Measurements from ENCODE around the gene IL21R. TPM values are rescaled to one million over a fixed set of nuclear protein-coding genes. Genes with fewer than 3 reads are reported as not detected.

Gene IL21R
- total RNA-seq, 1 donor from 2014 or later: 0.52 TPM

- Histone ChIP-seq H3K27ac (ENCODE audit: low read depth, low read length) (no peak overlapping the region), H3K27me3 (ENCODE audit: control insufficient read depth in 3 of 3, insufficient read depth in 3 of 3, low read length in 3 of 3) (no peaks in the 10 kb centered on the region), H3K9ac (ENCODE audit: low read depth in 1 of 3, low read length in 3 of 3) (no peak overlapping the region), H3K36me3 (ENCODE audit: control insufficient read depth in 3 of 3, insufficient read depth in 3 of 3, low read length in 3 of 3) (no peaks in the 10 kb centered on the region), H3K4me3 (ENCODE audit: low read length in 3 of 3) (no peak overlapping the region), H3K4me1 (ENCODE audit: control insufficient read depth in 3 of 3, insufficient read depth in 3 of 3, low read length in 3 of 3) (peaks cover 0 to 6% (median 5%) of the 10 kb centered on the region in 3 donors), H3K9me3 (ENCODE audit: control insufficient read depth in 3 of 3, low read length in 3 of 3) (no peaks in the 10 kb centered on the region)
Measured at GRCh38 chr16:27374221-27374803, 27.7 kb upstream of the IL21R start.

- no peak overlapping the region for H3K9ac ChIP-seq (ENCODE audit: low read depth in 1 of 3, low read length in 3 of 3)
- peak overlapping the region in 1 of 3 donors; percentile 20 for H3K4me3 ChIP-seq (ENCODE audit: low read length in 3 of 3)
- peaks cover 0 to 3% (median 0%) of the 10 kb centered on the region in 3 donors for H3K27me3 ChIP-seq (ENCODE audit: control insufficient read depth in 3 of 3, insufficient read depth in 3 of 3, low read length in 3 of 3)
- no peak overlapping the region for H3K27ac ChIP-seq (ENCODE audit: low read depth, low read length)
- no peaks in the 10 kb centered on the region for H3K9me3 ChIP-seq (ENCODE audit: control insufficient read depth in 3 of 3, low read length in 3 of 3)
- peaks cover 0 to 6% (median 5%) of the 10 kb centered on the region in 3 donors for H3K4me1 ChIP-seq (ENCODE audit: control insufficient read depth in 3 of 3, insufficient read depth in 3 of 3, low read length in 3 of 3)
- H3K36me3 ChIP-seq (ENCODE audit: control insufficient read depth in 3 of 3, insufficient read depth in 3 of 3, low read length in 3 of 3): no peaks in the 10 kb centered on the region
Measured at GRCh38 chr16:27374804-27375425, 27.1 kb upstream of the IL21R start.

GRCh38 chr16:27377666-27378485 is 24.1 kb upstream of the IL21R start:
- H3K9me3 ChIP-seq (ENCODE audit: control insufficient read depth in 3 of 3, low read length in 3 of 3): no peaks in the 10 kb centered on the region
- H3K9ac ChIP-seq (ENCODE audit: low read depth in 1 of 3, low read length in 3 of 3): no peak overlapping the region
- no peak overlapping the region for H3K4me3 ChIP-seq (ENCODE audit: low read length in 3 of 3)
- no peaks in the 10 kb centered on the region for H3K36me3 ChIP-seq (ENCODE audit: control insufficient read depth in 3 of 3, insufficient read depth in 3 of 3, low read length in 3 of 3)
- H3K4me1 ChIP-seq (ENCODE audit: control insufficient read depth in 3 of 3, insufficient read depth in 3 of 3, low read length in 3 of 3): peaks cover 0 to 6% (median 5%) of the 10 kb centered on the region in 3 donors
- peaks cover 0 to 7% (median 5%) of the 10 kb centered on the region in 3 donors for H3K27me3 ChIP-seq (ENCODE audit: control insufficient read depth in 3 of 3, insufficient read depth in 3 of 3, low read length in 3 of 3)
- no peak overlapping the region for H3K27ac ChIP-seq (ENCODE audit: low read depth, low read length)

DNA sequence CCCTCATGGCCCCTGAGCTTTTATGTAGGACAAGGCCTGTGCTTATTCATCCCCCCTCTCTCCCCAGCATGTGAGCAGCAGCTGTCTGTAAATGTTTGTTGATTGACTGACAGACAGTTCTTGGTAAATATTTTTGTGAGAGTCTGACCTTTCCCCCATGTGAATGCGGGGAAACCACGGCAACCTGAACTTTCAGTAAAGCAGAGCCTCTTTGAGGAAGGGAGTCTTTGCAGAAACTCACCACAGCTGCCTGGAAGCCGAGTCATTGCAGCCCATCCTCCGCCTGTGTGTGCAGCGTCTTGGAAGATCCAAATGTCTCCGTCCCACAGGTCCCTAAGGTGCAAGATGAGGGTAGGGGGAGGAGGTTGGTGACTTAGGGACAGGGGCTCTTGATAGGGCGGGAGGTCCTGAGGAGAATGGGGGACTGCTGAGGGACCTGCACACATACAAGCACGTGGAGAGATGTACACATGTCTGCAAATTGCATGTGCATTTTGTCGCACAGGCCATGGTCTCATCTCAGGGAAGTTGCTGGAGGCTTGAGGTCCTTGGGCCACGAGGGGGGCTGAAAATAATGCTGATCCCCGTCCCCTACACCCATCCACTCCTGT is 23.0 kb upstream of the IL21R start:
- Histone ChIP-seq H3K9ac (ENCODE audit: low read depth in 1 of 3, low read length in 3 of 3) (no peak overlapping the region), H3K36me3 (ENCODE audit: control insufficient read depth in 3 of 3, insufficient read depth in 3 of 3, low read length in 3 of 3) (no peaks in the 10 kb centered on the region), H3K9me3 (ENCODE audit: control insufficient read depth in 3 of 3, low read length in 3 of 3) (peaks cover 0 to 2% (median 0%) of the 10 kb centered on the region in 3 donors), H3K4me3 (ENCODE audit: low read length in 3 of 3) (no peak overlapping the region), H3K27me3 (ENCODE audit: control insufficient read depth in 3 of 3, insufficient read depth in 3 of 3, low read length in 3 of 3) (peaks cover 0 to 7% (median 6%) of the 10 kb centered on the region in 3 donors), H3K27ac (ENCODE audit: low read depth, low read length) (no peak overlapping the region), H3K4me1 (ENCODE audit: control insufficient read depth in 3 of 3, insufficient read depth in 3 of 3, low read length in 3 of 3) (peaks cover 0 to 6% (median 5%) of the 10 kb centered on the region in 3 donors)

GRCh38 chr16:27379919-27380318 is 22.1 kb upstream of the IL21R start:
- Histone ChIP-seq H3K9ac (ENCODE audit: low read depth in 1 of 3, low read length in 3 of 3) (no peak overlapping the region), H3K9me3 (ENCODE audit: control insufficient read depth in 3 of 3, low read length in 3 of 3) (peaks cover 0 to 4% (median 0%) of the 10 kb centered on the region in 3 donors), H3K36me3 (ENCODE audit: control insufficient read depth in 3 of 3, insufficient read depth in 3 of 3, low read length in 3 of 3) (no peaks in the 10 kb centered on the region), H3K27ac (ENCODE audit: low read depth, low read length) (no peak overlapping the region), H3K27me3 (ENCODE audit: control insufficient read depth in 3 of 3, insufficient read depth in 3 of 3, low read length in 3 of 3) (peaks cover 0 to 7% (median 6%) of the 10 kb centered on the region in 3 donors), H3K4me1 (ENCODE audit: control insufficient read depth in 3 of 3, insufficient read depth in 3 of 3, low read length in 3 of 3) (peaks cover 0 to 3% (median 2%) of the 10 kb centered on the region in 3 donors), H3K4me3 (ENCODE audit: low read length in 3 of 3) (no peak overlapping the region)

DNA sequence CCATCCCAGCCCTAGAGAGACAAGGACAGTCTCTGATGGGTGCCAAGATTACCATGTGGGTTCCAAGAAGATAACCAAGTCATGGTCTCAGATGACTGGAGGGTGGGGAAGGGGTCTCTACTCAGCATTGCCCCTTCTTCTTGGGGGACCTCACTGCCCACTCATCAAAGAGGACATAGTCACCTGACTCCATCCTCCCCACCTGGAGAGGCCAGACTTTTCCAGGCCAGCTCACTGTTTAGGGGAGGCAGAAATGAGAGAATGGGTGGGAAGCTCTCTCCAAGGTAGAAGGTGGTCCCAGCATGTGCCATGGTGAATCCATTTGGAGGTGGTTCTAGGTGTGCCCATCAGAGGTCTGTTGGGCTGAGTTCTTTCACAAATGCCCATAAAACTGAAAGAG is 20.7 kb upstream of the IL21R start:
- Histone ChIP-seq H3K27me3 (ENCODE audit: control insufficient read depth in 3 of 3, insufficient read depth in 3 of 3, low read length in 3 of 3) (peaks cover 0 to 7% (median 6%) of the 10 kb centered on the region in 3 donors), H3K36me3 (ENCODE audit: control insufficient read depth in 3 of 3, insufficient read depth in 3 of 3, low read length in 3 of 3) (no peaks in the 10 kb centered on the region), H3K4me3 (ENCODE audit: low read length in 3 of 3) (no peak overlapping the region), H3K9ac (ENCODE audit: low read depth in 1 of 3, low read length in 3 of 3) (no peak overlapping the region), H3K27ac (ENCODE audit: low read depth, low read length) (no peak overlapping the region), H3K9me3 (ENCODE audit: control insufficient read depth in 3 of 3, low read length in 3 of 3) (peaks cover 0 to 4% (median 0%) of the 10 kb centered on the region in 3 donors), H3K4me1 (ENCODE audit: control insufficient read depth in 3 of 3, insufficient read depth in 3 of 3, low read length in 3 of 3) (no peaks in the 10 kb centered on the region)

GRCh38 chr16:27381974-27382855 is 19.8 kb upstream of the IL21R start:
- Histone ChIP-seq H3K4me1 (ENCODE audit: control insufficient read depth in 3 of 3, insufficient read depth in 3 of 3, low read length in 3 of 3) (no peaks in the 10 kb centered on the region), H3K27ac (ENCODE audit: low read depth, low read length) (no peak overlapping the region)

GRCh38 chr16:27383556-27384243 is 18.3 kb upstream of the IL21R start:
- Histone ChIP-seq H3K4me1 (ENCODE audit: control insufficient read depth in 3 of 3, insufficient read depth in 3 of 3, low read length in 3 of 3) (no peaks in the 10 kb centered on the region), H3K27ac (ENCODE audit: low read depth, low read length) (no peak overlapping the region), H3K36me3 (ENCODE audit: control insufficient read depth in 3 of 3, insufficient read depth in 3 of 3, low read length in 3 of 3) (no peaks in the 10 kb centered on the region), H3K9ac (ENCODE audit: low read depth in 1 of 3, low read length in 3 of 3) (no peak overlapping the region), H3K9me3 (ENCODE audit: control insufficient read depth in 3 of 3, low read length in 3 of 3) (peaks cover 0 to 4% (median 0%) of the 10 kb centered on the region in 3 donors), H3K27me3 (ENCODE audit: control insufficient read depth in 3 of 3, insufficient read depth in 3 of 3, low read length in 3 of 3) (peaks cover 0 to 7% (median 6%) of the 10 kb centered on the region in 3 donors), H3K4me3 (ENCODE audit: low read length in 3 of 3) (no peak overlapping the region)

More at GRCh38 chr16:27381974-27382855, 19.8 kb upstream of the IL21R start:
- peaks cover 0 to 4% (median 0%) of the 10 kb centered on the region in 3 donors for H3K9me3 ChIP-seq (ENCODE audit: control insufficient read depth in 3 of 3, low read length in 3 of 3)
- peaks cover 0 to 7% (median 6%) of the 10 kb centered on the region in 3 donors for H3K27me3 ChIP-seq (ENCODE audit: control insufficient read depth in 3 of 3, insufficient read depth in 3 of 3, low read length in 3 of 3)
- no peak overlapping the region for H3K4me3 ChIP-seq (ENCODE audit: low read length in 3 of 3)
- H3K9ac ChIP-seq (ENCODE audit: low read depth in 1 of 3, low read length in 3 of 3): no peak overlapping the region
- H3K36me3 ChIP-seq (ENCODE audit: control insufficient read depth in 3 of 3, insufficient read depth in 3 of 3, low read length in 3 of 3): no peaks in the 10 kb centered on the region
